Measurements from ENCODE around the gene MYBPC2.
A peak's percentile ranks its signal among the peaks of the same experiment; 100 is the strongest.
"Not testable (repeated sequence)": the region's sequence is repeated elsewhere in the genome, so short reads cannot be mapped to it uniquely, and the experiment has no call there.

The MYBPC2 gene

DNA sequence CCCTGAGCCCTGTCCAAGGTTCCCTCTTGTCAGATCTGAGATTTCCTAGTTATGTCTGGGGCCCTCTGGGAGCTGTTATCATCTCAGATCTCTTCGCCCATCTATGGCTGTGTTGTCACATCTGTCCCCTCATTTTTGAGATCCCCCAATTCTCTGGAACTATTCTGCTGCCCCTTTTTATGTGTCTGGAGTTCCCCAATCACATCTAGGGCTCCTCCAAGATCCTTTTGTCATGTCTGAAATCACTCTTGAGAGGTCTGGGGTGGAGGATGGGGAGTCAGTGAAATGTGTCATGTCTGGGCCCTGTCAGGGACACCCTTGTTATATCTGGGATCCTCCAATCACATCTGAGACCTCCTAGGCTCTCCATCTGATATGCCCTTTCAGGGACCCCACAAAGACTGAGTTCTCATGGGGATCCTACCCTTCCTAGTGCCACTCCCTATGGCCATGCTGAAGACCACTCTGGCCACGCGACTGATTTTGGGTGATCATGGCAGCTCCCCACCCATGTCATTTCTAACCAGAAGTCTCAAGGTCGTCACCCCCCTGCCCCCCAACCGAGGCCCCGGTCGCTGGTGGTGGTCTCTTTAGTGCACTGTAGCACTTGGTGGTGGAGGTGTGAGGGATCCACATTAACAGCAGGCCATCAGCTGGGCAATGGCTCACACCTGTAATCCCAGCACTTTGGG lies 3.8 kb upstream of the MYBPC2 start:
- no peak for DNase-seq

- DNase-seq: no peak
Measured at GRCh38 chr19:50430888-50431342, 1.8 kb upstream of the MYBPC2 start.

DNA sequence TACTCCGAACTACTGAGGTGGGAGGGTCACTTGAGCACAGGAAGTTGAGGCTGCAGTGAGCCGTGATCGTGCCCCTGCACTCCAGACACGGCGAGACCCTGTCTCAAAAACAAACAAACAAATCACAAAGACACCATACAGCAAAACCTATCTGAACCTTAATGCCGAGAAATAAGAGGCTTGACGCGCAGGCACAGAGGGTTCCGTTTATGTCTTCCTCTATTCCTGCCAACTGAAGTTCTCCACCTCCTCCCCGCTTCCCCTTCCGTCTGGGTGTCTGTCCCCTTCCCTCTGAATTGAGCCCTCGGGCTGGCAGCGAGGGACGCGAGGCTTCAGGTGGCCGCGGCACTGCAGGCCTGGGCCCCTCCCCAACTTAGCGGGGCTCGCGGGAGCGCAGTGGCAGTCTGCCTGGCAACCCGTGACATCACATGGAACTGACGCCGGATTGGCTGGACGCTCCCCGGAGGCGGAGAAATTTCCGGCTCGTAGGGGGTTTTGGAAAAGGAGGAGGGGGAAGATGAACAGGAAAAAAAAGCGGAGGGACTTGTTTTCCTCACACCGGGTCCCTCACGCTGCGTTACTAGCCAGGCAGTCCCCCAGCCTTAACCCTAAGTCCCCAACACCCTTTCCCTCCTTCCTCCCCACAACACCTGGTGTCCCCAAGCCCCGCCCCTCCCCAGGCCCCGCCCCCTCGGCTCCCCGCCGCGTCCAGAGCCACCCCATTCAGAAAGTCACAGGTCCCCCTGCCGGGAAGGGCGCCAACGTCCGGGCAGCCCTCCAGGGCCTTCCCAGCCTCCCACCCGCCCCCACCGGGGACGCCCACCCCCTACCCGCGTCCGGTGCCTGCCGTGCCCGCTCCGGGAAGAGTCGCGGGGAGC lies 1.1 kb upstream of the MYBPC2 start:
- peak; percentile 66 for DNase-seq

DNA sequence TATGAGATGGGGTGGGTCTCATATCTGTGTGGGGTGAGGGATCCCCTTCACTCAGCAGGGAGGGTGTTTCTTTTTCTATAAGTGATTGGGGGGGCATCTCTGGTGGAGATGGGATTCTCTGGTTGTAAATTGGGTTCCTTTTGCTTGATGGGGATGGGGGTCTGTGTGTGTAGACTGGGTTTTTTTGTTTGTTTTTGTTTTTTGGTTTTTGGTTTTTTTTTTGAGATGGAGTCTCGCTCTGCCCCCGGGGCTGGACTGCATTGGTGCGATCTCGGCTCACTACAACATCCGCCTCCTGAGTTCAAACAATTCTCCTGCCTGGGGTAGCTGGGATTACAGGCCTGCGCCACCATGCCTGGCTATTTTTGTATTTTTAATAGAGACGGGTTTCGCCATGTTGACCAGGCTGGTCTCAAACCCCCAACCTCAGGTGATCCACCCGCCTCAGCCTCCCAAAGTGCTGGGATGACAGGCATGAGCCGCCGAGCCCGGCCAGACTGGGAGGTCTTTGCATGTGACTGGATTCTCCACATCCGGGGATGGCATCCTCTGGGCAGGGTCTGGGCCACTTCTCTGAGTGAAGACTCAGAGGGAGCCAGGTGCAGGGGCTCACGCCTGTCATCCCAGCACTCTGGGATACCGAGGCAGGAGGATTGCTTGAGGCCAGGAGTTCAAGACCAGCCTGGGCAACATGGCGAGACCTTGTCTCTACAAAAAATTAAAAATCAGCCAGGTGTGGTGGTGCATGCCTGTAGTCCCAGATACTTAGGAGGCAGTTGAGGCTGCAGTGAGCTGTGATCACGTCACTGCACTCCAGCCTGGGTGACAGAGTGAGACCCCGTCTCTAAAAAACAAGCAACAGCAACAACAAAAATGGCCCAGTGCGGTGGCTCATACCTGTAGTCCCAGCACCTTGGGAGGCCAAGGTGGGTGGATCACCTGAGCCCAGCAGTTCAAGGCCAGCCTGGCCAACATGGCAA lies 799 bp downstream of the MYBPC2 start:
- DNase-seq: no peak

GRCh38 chr19:50434525-50434924 lies 1.8 kb downstream of the MYBPC2 start:
- no peak for DNase-seq

DNA sequence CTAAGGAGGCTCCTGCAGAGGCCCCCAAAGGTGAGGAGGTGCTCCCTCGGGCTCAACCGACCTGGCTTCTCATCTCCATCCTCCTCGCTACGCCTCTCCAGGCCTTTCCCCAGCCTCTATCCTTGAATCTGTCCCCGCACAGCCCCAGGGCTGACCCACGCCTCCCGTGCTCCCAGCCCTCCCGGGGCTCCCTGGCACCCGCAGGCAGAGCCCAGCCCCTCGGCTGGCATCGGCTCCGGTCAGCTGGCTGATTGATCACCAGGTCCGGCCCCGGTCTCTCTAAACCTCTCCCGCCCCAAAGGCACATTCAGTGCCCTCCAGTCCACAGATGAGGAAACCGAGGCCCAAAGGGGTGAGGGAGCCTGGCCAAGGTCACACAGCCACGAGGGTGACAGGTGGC lies 2.5 kb downstream of the MYBPC2 start:
- DNase-seq: no peak

DNA sequence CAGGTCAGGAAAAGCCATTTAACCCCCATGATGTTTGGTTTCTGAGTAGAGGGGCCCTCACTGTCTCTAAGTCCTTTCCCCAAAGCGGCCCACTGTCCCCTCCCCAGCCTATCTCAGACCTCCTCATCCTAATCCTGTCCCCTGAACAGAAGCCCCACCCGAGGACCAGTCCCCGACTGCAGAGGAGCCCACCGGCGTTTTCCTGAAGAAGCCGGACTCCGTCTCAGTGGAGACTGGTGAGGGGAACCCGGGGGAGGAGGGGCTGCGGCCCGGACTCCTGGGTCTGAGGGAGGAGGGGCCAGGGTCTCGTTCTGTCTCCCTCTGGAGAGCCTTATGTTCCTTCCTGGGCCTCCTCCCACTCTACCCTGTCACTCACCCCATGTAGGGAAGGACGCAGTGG lies 2.9 kb downstream of the MYBPC2 start:
- no peak for DNase-seq

GRCh38 chr19:50437862-50438449 lies 5.3 kb downstream of the MYBPC2 start:
- no peak for DNase-seq

DNA sequence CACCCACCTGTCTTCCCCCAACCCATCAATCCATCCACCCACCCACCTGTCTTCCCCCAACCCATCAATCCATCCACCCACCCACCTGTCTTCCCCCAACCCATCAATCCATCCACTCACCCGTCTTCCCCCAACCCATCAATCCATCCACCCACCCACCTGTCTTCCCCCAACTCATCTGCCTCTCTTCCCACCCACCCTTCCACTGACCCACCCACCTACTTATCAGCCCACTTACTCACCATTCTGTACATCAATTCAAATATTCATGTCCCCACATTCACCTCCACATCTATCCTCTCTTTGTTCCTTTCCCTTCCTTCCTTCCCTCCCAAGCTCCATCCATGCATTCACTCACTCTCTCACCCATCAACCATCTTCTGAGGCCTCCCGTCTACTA lies 6.4 kb downstream of the MYBPC2 start:
- not testable (repeated sequence) for DNase-seq

DNA sequence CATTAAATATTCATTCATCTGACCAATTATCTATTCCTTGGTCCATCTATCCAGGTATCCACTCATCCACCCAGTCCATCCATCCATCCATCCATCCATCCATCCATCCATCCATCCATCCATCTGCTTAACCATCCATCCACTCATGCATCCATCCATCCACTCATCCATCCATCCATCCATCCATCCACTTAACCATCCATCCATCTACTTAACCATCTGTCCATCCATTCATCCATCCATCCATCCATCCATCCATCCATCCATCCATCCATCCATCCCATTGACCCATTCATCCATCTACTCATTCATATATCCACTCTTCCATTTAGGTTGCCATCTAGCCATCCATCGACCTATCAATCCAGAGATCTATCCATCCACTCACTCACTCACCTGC lies 11.4 kb downstream of the MYBPC2 start:
- no peak for DNase-seq

DNA sequence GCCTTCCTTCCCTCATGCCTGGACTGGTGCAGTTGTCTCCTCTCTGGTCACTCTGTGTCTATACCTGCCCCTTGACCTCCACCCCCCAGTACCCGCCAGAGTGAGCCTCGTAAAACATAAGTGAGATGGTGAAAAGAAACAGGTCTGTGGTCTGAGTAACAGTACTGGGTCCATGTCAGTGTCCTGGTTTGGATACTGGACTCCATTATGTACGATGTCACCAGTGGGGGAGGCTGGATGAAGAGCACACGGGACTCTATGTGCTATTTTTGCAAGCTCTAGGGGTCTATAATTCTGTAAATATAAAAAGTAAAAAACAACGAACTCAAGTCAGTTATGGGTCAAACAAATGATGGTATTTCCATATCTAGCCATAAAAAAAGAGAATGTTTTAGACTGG lies 14.4 kb downstream of the MYBPC2 start:
- DNase-seq: no peak

GRCh38 chr19:50447750-50448149 lies 15.1 kb downstream of the MYBPC2 start:
- no peak for DNase-seq

- no peak for DNase-seq
Measured at GRCh38 chr19:50449236-50449899, 16.7 kb downstream of the MYBPC2 start.

- no peak for DNase-seq
Measured at GRCh38 chr19:50450369-50451222, 17.9 kb downstream of the MYBPC2 start.

- DNase-seq: no peak
Measured at GRCh38 chr19:50451223-50451534, 18.5 kb downstream of the MYBPC2 start.

- DNase-seq: no peak
Measured at GRCh38 chr19:50453243-50453642, 20.6 kb downstream of the MYBPC2 start.

DNA sequence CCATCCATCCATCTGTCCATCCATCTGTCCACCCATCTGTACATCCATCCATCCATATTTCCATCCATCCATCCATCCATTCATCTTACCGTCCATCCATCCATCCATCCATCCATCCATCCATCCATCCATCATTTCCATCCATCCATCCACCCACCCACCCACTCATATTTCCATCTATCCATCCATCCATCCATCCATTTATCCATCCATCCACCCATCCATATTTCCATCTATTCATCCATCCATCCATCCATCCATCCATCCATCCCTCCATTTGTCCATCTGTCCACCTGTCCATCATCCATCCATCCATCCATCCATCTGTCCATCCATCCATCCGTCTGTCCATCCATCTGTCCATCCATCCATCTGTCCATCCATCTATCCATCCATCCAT lies 23.3 kb downstream of the MYBPC2 start:
- DNase-seq: no peak

DNA sequence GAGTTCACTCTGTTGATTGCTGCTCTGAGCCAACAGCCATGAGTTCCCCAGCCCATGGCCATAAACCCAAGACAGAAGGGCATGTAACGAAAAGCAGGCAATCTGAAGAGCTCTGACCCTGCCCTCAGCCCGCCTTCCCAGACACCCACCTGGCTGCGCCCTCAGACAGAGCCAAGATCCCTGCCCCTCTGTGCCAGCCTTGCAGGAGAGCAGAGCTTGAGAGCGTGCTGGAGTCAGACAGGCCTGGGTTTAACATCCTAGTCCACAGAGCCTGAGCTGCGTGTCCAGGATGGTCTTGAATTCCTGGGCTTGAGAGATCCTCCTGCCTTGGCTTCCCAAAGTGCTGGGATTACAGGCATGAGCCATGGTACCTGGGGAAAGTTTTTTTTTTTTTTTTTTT lies 24.6 kb downstream of the MYBPC2 start:
- DNase-seq: no peak

DNA sequence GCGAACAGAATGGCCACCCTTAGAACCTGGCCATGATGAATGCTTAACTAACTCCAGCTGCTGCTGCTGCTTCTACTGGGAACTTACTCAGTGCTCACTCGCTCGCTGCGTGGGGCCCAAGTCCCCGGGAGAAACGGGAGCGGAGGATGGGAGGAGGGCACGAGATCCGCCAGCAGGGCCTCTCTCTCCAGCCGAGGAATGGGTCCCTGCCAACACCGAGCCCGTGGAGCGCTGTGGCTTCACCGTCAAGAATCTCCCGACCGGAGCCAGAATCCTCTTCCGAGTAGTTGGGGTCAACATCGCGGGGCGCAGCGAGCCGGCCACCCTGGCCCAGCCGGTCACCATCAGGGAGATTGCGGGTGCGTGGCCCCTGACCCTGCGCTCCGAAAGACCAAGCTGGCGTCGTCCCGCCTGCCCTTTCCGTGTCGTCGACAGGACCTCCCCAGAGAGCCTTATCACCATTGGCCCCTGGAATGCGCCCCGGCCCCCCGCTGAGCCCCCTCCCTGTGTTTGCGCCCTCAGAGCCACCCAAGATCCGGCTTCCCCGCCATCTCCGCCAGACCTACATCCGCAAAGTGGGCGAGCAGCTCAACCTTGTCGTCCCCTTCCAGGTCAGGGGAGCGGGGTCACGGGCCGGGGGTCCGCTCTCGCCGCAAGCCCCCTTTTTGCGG lies 25.8 kb downstream of the MYBPC2 start:
- peak; percentile 35 for DNase-seq

- DNase-seq: no peak
Measured at GRCh38 chr19:50459067-50459456, 26.4 kb downstream of the MYBPC2 start.

Data from fibroblast of skin of scalp (primary cell).